ENCODE results near the gene PRDM15. TPM values are rescaled to one million over a fixed set of nuclear protein-coding genes. Genes with fewer than 3 reads are reported as not detected.

PRDM15 gene
- total and polyA plus RNA-seq, 2 donors (not counting 3 experiments of a cell fraction or from before 2014, with no cell fraction given) = 11.8 to 12.9 TPM

DNA sequence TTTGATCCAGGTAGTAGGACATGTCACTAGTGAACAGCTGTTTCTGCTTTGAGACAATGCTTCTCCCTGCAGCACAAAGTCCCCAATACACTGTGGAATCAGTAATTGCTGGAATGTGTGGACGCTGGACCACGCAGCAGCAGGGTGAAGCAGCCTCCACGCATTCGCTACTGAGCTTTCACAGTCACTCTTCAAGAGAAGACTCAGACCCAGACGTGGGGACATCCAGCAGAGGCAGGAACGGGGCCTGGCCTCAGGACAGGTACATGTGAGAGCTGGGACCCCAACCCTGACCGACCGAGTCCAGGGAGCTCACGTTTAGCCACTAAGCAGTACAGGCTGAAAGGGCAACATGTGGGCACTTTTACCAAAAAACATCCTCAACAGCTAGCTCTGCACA, 34.1 kb upstream of the PRDM15 start:
- Histone ChIP-seq H3K79me2 (ENCODE audit: control insufficient read depth, insufficient read depth, low read length) (no peaks in the 10 kb centered on the region), H3K9me1 (replicated peaks; ENCODE audit: control insufficient read depth, extremely low read depth, insufficient read depth, low read length) (no peaks in the 10 kb centered on the region), H3K36me3 (ENCODE audit: control insufficient read depth in 2 of 2, extremely low read depth in 1 of 2, insufficient read depth in 2 of 2, low read length in 2 of 2) (peaks cover 17 to 47% of the 10 kb centered on the region in 2 experiments), H3K4me3 (replicated peaks in 1 of 3; ENCODE audit: insufficient read depth in 1 of 3, low read depth in 1 of 3, low read length in 3 of 3) (no peak overlapping the region), H3K9ac (replicated peaks; ENCODE audit: extremely low read depth, insufficient read depth, low read length) (no peak overlapping the region), H4K20me1 (replicated peaks; ENCODE audit: control insufficient read depth, extremely low read depth, insufficient read depth, low read length) (no peaks in the 10 kb centered on the region), H3K27me3 (ENCODE audit: control insufficient read depth in 2 of 2, insufficient read depth in 2 of 2, low read length in 2 of 2) (no peaks in the 10 kb centered on the region), H3K4me2 (ENCODE audit: insufficient read depth, low read length) (no peak overlapping the region), H3K27ac (ENCODE audit: insufficient read depth, low read depth, low read length) (no peak overlapping the region), H3K9me3 (replicated peaks; ENCODE audit: control insufficient read depth, insufficient read depth, low read length) (no peaks in the 10 kb centered on the region), H3K4me1 (ENCODE audit: control insufficient read depth, extremely low read depth, insufficient read depth, low read length) (no peaks in the 10 kb centered on the region), H2AFZ (ENCODE audit: low read depth, low read length) (no peak overlapping the region)
- TF ChIP-seq, protein P1, sequence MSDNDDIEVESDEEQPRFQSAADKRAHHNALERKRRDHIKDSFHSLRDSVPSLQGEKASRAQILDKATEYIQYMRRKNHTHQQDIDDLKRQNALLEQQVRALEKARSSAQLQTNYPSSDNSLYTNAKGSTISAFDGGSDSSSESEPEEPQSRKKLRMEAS (IDR thresholded peaks at IDR 0.05; ENCODE audit: insufficient read depth, insufficient read length) = no peak
- TF ChIP-seq MYC (IDR thresholded peaks at IDR 0.05; ENCODE audit: low read depth, low read length) = no peak
- no peak for TF ChIP-seq EZH2 (IDR thresholded peaks at IDR 0.05; ENCODE audit: borderline replicate concordance, low read depth, low read length, severe bottlenecking)
- TF ChIP-seq POLR2A (IDR thresholded peaks at IDR 0.05; ENCODE audit: low read depth, low read length) = no peak
- no peak for TF ChIP-seq POLR2AphosphoS5 (IDR thresholded peaks at IDR 0.05; ENCODE audit: insufficient read depth, low read depth, low read length)
- TF ChIP-seq, protein P2, sequence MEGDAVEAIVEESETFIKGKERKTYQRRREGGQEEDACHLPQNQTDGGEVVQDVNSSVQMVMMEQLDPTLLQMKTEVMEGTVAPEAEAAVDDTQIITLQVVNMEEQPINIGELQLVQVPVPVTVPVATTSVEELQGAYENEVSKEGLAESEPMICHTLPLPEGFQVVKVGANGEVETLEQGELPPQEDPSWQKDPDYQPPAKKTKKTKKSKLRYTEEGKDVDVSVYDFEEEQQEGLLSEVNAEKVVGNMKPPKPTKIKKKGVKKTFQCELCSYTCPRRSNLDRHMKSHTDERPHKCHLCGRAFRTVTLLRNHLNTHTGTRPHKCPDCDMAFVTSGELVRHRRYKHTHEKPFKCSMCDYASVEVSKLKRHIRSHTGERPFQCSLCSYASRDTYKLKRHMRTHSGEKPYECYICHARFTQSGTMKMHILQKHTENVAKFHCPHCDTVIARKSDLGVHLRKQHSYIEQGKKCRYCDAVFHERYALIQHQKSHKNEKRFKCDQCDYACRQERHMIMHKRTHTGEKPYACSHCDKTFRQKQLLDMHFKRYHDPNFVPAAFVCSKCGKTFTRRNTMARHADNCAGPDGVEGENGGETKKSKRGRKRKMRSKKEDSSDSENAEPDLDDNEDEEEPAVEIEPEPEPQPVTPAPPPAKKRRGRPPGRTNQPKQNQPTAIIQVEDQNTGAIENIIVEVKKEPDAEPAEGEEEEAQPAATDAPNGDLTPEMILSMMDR (IDR thresholded peaks at IDR 0.05; ENCODE audit: extremely low read depth in 1 of 2, insufficient read depth in 1 of 2, low read depth in 1 of 2, low read length in 2 of 2) = no peak
- TF ChIP-seq GATA2 (IDR thresholded peaks at IDR 0.05; ENCODE audit: insufficient read depth, insufficient read length, low read depth, low read length) = no peak
- TF ChIP-seq JUN (IDR thresholded peaks at IDR 0.05; ENCODE audit: borderline replicate concordance, insufficient read depth, insufficient read length, low read depth) = no peak
- TF ChIP-seq FOS (IDR thresholded peaks at IDR 0.05; ENCODE audit: borderline replicate concordance, insufficient read depth, low read length) = no peak
- no TSS peak for BruUV-seq (replicated peaks)
- intact Hi-C loops (cut with micrococcal nuclease) = no loop called here
- FAIRE-seq (no peak), DNase-seq (ENCODE audit: low read depth, low spot score) (no peak)
- dilution Hi-C loops (cut with MboI; ENCODE audit: extremely low pct_ligation_motif_present, low sequenced_read_pairs) = no loop called here
- ChIA-PET POLR2A (no interaction called here), CTCF (no interaction called here)
